Glutamatergic neuron (in vitro differentiated cells): ENCODE data around the gene ATRN. TPM values are rescaled to one million over a fixed set of nuclear protein-coding genes. Genes with fewer than 3 reads are reported as not detected.

ENCODE experiments used
- DNase-seq: peaks from one replicate; pipeline ENCODE4 v3.0.0; 2022
- H3K27ac Mint-ChIP-seq: one replicate; pipeline ENCODE4 v1.8.0; 2020; ENCODE audit warnings: mild to moderate bottlenecking, mixed read lengths, inconsistent platforms; ENCODE audit not compliant: unreplicated experiment
- H3K27me3 Mint-ChIP-seq: one replicate; pipeline ENCODE4 v1.8.0; 2020; ENCODE audit warnings: mild to moderate bottlenecking, moderate library complexity, mixed read lengths, inconsistent platforms; ENCODE audit not compliant: unreplicated experiment
- H3K36me3 Mint-ChIP-seq: one replicate; pipeline ENCODE4 v1.8.0; 2020; ENCODE audit warnings: mild to moderate bottlenecking, mixed read lengths, inconsistent platforms; ENCODE audit not compliant: unreplicated experiment
- H3K4me1 Mint-ChIP-seq: one replicate; pipeline ENCODE4 v1.8.0; 2020; ENCODE audit warnings: mild to moderate bottlenecking, low read depth, mixed read lengths, inconsistent platforms; ENCODE audit not compliant: unreplicated experiment
- H3K4me3 Mint-ChIP-seq: one replicate; pipeline ENCODE4 v1.8.0; 2020; ENCODE audit warnings: mild to moderate bottlenecking, mixed read lengths, inconsistent platforms; ENCODE audit not compliant: unreplicated experiment
- H3K9me3 Mint-ChIP-seq: one replicate; pipeline ENCODE4 v1.8.0; 2020; ENCODE audit warnings: mild to moderate bottlenecking, moderate library complexity, mixed read lengths, inconsistent platforms; ENCODE audit not compliant: unreplicated experiment
- CTCF ChIP-seq: fragments of 200-600 bp; sonication (generic); IDR thresholded peaks from one replicate; pipeline ENCODE4 v1.5.0; 2021; ENCODE audit not compliant: partially characterized antibody, unreplicated experiment
- total RNA-seq: library from RNA; stranded (reverse); fragmentation: NEBNext Ultra II Directional; extraction: Animal tissue kit (Norgen Biotek cat#: 25700); gene quantifications from one replicate; pipeline ENCODE4 v1.2.1, GENCODE V29; 2021; ENCODE audit not compliant: unreplicated experiment

Gene ATRN
- total RNA-seq, 1 donor from 2014 or later, result 31.1 TPM

DNA sequence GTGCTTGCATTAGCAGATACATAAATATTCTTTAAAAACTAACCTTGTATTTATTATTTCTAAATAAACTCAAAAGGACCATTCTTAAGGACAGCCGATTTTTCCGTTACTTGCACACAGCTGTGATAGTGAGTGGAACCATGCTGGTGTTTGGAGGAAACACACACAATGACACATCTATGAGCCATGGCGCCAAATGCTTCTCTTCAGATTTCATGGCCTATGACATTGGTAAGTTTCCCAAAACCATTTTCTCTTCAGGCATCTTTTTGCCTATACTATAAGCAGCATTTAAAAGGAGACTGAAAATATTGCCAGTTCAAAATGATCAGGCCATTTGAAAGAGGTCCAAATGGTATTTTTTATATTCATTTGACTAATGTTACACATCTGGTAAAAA, 92.3 kb downstream of the ATRN start:
- no peaks in the 10 kb centered on the region for H3K36me3 Mint-ChIP-seq
- no peak overlapping the region for H3K4me3 Mint-ChIP-seq
- no peak for DNase-seq
- no peak for TF ChIP-seq CTCF
- no peak overlapping the region for H3K27ac Mint-ChIP-seq
- H3K9me3 Mint-ChIP-seq, result no peaks in the 10 kb centered on the region
- H3K27me3 Mint-ChIP-seq, result no peaks in the 10 kb centered on the region
- H3K4me1 Mint-ChIP-seq, result no peaks in the 10 kb centered on the region

- Mint-ChIP-seq H3K27ac (no peak overlapping the region), H3K4me1 (no peaks in the 10 kb centered on the region), H3K27me3 (no peaks in the 10 kb centered on the region), H3K9me3 (no peaks in the 10 kb centered on the region), H3K36me3 (no peaks in the 10 kb centered on the region), H3K4me3 (no peak overlapping the region)
- no peak for DNase-seq
- TF ChIP-seq CTCF, result peak; percentile 71
These were observed 92.8 kb downstream of the ATRN start for GRCh38 chr20:3563548-3564177.

DNA sequence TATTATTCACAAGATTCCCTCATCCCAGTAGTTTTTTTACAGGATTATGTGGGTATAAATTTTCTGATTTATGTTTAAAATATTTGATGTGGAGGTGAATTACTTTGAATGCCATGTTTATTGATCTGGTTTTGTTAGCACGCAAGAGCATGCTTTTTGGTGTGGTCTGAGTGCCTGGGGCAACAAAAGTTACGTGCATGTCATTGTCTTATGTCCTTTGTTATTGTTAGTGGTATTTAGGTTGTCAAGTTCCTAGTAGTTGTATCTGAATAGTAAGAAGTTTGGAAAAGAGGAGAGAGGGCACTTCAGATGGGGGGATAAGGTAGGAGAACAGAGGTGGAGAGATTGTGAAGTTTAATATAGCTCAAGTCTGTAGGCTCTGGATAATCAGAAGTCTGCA, 95.0 kb downstream of the ATRN start:
- Mint-ChIP-seq H3K27ac (no peak overlapping the region), H3K27me3 (no peaks in the 10 kb centered on the region), H3K9me3 (no peaks in the 10 kb centered on the region), H3K36me3 (no peaks in the 10 kb centered on the region), H3K4me1 (no peaks in the 10 kb centered on the region), H3K4me3 (no peak overlapping the region)
- no peak for DNase-seq
- no peak for TF ChIP-seq CTCF

DNA sequence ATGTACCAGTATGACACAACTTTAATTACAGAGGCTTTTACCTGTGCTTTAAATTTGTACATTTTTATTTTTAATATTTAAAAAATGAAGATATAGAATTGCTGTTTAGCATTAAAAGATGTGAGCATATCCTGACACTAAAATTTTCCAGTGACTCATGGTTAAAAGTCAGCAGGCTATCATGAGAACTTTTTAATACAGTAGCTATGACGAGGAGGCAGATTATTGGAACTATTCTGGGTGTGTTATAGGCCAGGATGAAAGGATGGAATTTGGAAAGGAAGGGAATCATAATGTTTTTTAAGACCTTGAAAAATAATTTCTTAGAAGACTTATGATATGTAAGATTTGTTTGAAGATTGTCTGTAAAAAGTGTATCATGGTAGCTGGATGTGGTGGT, 101.3 kb downstream of the ATRN start:
- no peak overlapping the region for H3K27ac Mint-ChIP-seq
- no peak overlapping the region for H3K4me3 Mint-ChIP-seq
- H3K4me1 Mint-ChIP-seq, result peaks cover 7% of the 10 kb centered on the region
- peaks cover 3% of the 10 kb centered on the region for H3K27me3 Mint-ChIP-seq
- H3K36me3 Mint-ChIP-seq, result no peaks in the 10 kb centered on the region
- no peak for DNase-seq
- no peaks in the 10 kb centered on the region for H3K9me3 Mint-ChIP-seq
- TF ChIP-seq CTCF, result no peak

DNA sequence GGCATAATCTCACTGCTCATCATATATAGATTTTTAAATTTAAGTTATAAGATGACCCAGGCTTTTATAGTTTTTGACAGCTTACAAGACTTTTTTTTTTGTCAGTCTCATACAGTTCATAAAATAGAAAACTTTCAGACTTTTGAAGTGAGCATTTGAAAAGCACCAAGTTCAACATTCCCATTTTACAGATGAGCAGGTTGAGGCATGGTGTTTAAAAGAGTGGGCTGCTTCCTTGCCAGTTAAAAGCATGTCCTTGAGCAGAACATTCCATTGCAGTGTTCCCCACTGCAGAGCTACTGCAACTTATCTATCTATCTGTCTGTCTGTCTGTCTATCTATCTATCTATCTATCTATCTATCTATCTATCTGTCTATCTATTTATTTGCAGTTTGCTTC, 105.5 kb downstream of the ATRN start:
- Mint-ChIP-seq H3K4me1 (peaks cover 7% of the 10 kb centered on the region), H3K27ac (no peak overlapping the region), H3K27me3 (peaks cover 3% of the 10 kb centered on the region), H3K4me3 (no peak overlapping the region), H3K36me3 (no peaks in the 10 kb centered on the region), H3K9me3 (peaks cover 2% of the 10 kb centered on the region)
- no peak for TF ChIP-seq CTCF
- DNase-seq, result no peak
